ENCODE data around the gene PRAMEF6.
"Not testable (repeated sequence)": the region's sequence is repeated elsewhere in the genome, so short reads cannot be mapped to it uniquely, and the experiment has no call there.

The PRAMEF6 gene

GRCh38 chr1:12947480-12947879, at the start of gene PRAMEF6:
TSS of gene PRAMEF6 (minus strand) at chr1:12947580. CDS start at chr1:12942518, 5,062 bp downstream.
- DNase-seq (ENCODE audit: low read depth); H3K4me3 ChIP-seq (ENCODE audit: low read length): not testable (repeated sequence)

GRCh38 chr1:12924368-12924767, 23.0 kb downstream of the PRAMEF6 start:
- DNase-seq (ENCODE audit: low read depth); H3K4me3 ChIP-seq (ENCODE audit: low read length): not testable (repeated sequence)

- H3K4me3 ChIP-seq (ENCODE audit: low read length); DNase-seq (ENCODE audit: low read depth): not testable (repeated sequence)
Measured at GRCh38 chr1:12921749-12922148, 25.6 kb downstream of the PRAMEF6 start.

GRCh38 chr1:12916310-12916709, 31.1 kb downstream of the PRAMEF6 start, which contains the start of gene PRAMEF7:
TSS of gene PRAMEF7 (plus strand) at chr1:12916610. CDS start at chr1:12917693, 1,083 bp downstream.
- not testable (repeated sequence) for DNase-seq (ENCODE audit: low read depth); H3K4me3 ChIP-seq (ENCODE audit: low read length)

- H3K4me3 ChIP-seq (ENCODE audit: low read length); DNase-seq (ENCODE audit: low read depth): not testable (repeated sequence)
Measured at GRCh38 chr1:12903793-12904572, 43.4 kb downstream of the PRAMEF6 start.

GRCh38 chr1:12899186-12899585, 48.2 kb downstream of the PRAMEF6 start:
- DNase-seq (ENCODE audit: low read depth); H3K4me3 ChIP-seq (ENCODE audit: low read length): not testable (repeated sequence)

GRCh38 chr1:12898170-12898569, 49.2 kb downstream of the PRAMEF6 start, which contains the start of gene PRAMEF10:
TSS of gene PRAMEF10 (minus strand) at chr1:12898270. CDS start at chr1:12895847, 2,423 bp downstream.
- not testable (repeated sequence) for H3K4me3 ChIP-seq (ENCODE audit: low read length); DNase-seq (ENCODE audit: low read depth)
